ENCODE results near the gene DIABLO. TPM values are rescaled to one million over a fixed set of nuclear protein-coding genes. Genes with fewer than 3 reads are reported as not detected.
"Not testable (repeated sequence)": the region's sequence is repeated elsewhere in the genome, so short reads cannot be mapped to it uniquely, and the experiment has no call there.

Gene DIABLO
- total and polyA plus RNA-seq, 5 donors = 25.0 to 31.9 (median 28.6) TPM

DNA sequence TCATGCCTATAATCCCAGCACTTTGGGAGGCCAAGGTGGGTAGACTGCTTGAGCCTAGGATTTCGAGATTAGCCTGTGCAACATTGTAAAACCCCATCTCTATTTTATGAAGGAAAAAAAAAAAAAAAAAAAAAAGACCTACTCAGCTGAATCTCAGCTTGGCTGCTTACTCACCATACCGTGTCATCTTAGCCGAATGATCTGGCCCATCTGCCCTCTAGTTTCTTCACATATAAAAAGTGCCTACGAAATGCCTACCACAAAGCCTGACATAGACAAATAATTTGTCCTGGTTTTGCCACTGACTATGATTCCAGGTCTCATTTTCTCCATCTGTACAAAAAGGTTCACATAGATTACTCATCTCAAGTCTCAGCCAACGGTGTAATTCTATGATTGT, 10.1 kb downstream of the DIABLO start:
- Histone ChIP-seq H3K9me3 (ENCODE audit: control insufficient read depth, low read length) (no peaks in the 10 kb centered on the region), H3K4me1 (ENCODE audit: control insufficient read depth, insufficient read depth, low read length) (no peaks in the 10 kb centered on the region), H3K27ac (ENCODE audit: low read length) (no peak overlapping the region), H3K4me3 (ENCODE audit: low read length) (no peak overlapping the region), H3K27me3 (ENCODE audit: control insufficient read depth, insufficient read depth) (no peaks in the 10 kb centered on the region)
- no peak for ATAC-seq
- WGBS = 93% methylated on average over 5 of the region's 5 CpGs
- intact Hi-C loops (cut with DNase I) = no loop called here
- DNase-seq = no peak

- intact Hi-C loops (cut with DNase I) = no loop called here
- no peak overlapping the region for H3K27ac ChIP-seq (ENCODE audit: low read length)
- H3K27me3 ChIP-seq (ENCODE audit: control insufficient read depth, insufficient read depth) = no peaks in the 10 kb centered on the region
- H3K9me3 ChIP-seq (ENCODE audit: control insufficient read depth, low read length) = no peaks in the 10 kb centered on the region
- WGBS = 92% methylated on average over 18 of the region's 18 CpGs
- DNase-seq (no peak), ATAC-seq (no peak)
- no peaks in the 10 kb centered on the region for H3K4me1 ChIP-seq (ENCODE audit: control insufficient read depth, insufficient read depth, low read length)
- H3K4me3 ChIP-seq (ENCODE audit: low read length) = no peak overlapping the region
Measured at GRCh38 chr12:122208073-122208820, 17.6 kb downstream of the DIABLO start.

GRCh38 chr12:122207391-122207790, 18.5 kb downstream of the DIABLO start:
- Histone ChIP-seq H3K4me1 (ENCODE audit: control insufficient read depth, insufficient read depth, low read length) (no peaks in the 10 kb centered on the region), H3K4me3 (ENCODE audit: low read length) (no peak overlapping the region), H3K27ac (ENCODE audit: low read length) (no peak overlapping the region), H3K9me3 (ENCODE audit: control insufficient read depth, low read length) (no peaks in the 10 kb centered on the region), H3K27me3 (ENCODE audit: control insufficient read depth, insufficient read depth) (no peaks in the 10 kb centered on the region)
- DNase-seq (no peak), ATAC-seq (no peak)
- WGBS = 80% methylated on average over 8 of the region's 8 CpGs
- intact Hi-C loops (cut with DNase I) = no loop called here

DNA sequence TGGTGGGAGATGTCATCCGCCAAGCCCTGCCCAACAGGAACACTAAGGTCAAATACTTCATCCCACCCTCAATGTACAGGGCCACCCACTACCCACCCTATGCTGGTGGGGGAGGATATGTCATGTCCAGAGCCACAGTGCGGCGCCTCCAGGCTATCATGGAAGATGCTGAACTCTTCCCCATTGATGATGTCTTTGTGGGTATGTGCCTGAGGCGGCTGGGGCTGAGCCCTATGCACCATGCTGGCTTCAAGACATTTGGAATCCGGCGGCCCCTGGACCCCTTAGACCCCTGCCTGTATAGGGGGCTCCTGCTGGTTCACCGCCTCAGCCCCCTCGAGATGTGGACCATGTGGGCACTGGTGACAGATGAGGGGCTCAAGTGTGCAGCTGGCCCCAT, 18.9 kb downstream of the DIABLO start:
- H3K4me3 ChIP-seq (ENCODE audit: low read length) = no peak overlapping the region
- no peak overlapping the region for H3K27ac ChIP-seq (ENCODE audit: low read length)
- intact Hi-C loops (cut with DNase I) = no loop called here
- H3K4me1 ChIP-seq (ENCODE audit: control insufficient read depth, insufficient read depth, low read length) = no peaks in the 10 kb centered on the region
- ATAC-seq (peak; percentile 4 to 9), DNase-seq (no peak)
- no peaks in the 10 kb centered on the region for H3K27me3 ChIP-seq (ENCODE audit: control insufficient read depth, insufficient read depth)
- no peaks in the 10 kb centered on the region for H3K9me3 ChIP-seq (ENCODE audit: control insufficient read depth, low read length)
- 83% methylated on average over 8 of the region's 8 CpGs for WGBS

- intact Hi-C loops (cut with DNase I) = no loop called here
Measured at GRCh38 chr12:122206111-122206881, 19.6 kb downstream of the DIABLO start.

GRCh38 chr12:122205053-122205925, 20.6 kb downstream of the DIABLO start:
- no peaks in the 10 kb centered on the region for H3K27me3 ChIP-seq (ENCODE audit: control insufficient read depth, insufficient read depth)
- WGBS = 49% methylated on average over 23 of the region's 23 CpGs
- intact Hi-C loops (cut with DNase I) = no loop called here

More at GRCh38 chr12:122206111-122206881, 19.6 kb downstream of the DIABLO start:
- Histone ChIP-seq H3K27ac (ENCODE audit: low read length) (no peak overlapping the region), H3K4me3 (ENCODE audit: low read length) (no peak overlapping the region), H3K27me3 (ENCODE audit: control insufficient read depth, insufficient read depth) (no peaks in the 10 kb centered on the region), H3K9me3 (ENCODE audit: control insufficient read depth, low read length) (no peaks in the 10 kb centered on the region), H3K4me1 (ENCODE audit: control insufficient read depth, insufficient read depth, low read length) (no peaks in the 10 kb centered on the region)
- ATAC-seq (peak; percentile 8 to 19), DNase-seq (no peak)
- 59% methylated on average over 27 of the region's 27 CpGs for WGBS

DNA sequence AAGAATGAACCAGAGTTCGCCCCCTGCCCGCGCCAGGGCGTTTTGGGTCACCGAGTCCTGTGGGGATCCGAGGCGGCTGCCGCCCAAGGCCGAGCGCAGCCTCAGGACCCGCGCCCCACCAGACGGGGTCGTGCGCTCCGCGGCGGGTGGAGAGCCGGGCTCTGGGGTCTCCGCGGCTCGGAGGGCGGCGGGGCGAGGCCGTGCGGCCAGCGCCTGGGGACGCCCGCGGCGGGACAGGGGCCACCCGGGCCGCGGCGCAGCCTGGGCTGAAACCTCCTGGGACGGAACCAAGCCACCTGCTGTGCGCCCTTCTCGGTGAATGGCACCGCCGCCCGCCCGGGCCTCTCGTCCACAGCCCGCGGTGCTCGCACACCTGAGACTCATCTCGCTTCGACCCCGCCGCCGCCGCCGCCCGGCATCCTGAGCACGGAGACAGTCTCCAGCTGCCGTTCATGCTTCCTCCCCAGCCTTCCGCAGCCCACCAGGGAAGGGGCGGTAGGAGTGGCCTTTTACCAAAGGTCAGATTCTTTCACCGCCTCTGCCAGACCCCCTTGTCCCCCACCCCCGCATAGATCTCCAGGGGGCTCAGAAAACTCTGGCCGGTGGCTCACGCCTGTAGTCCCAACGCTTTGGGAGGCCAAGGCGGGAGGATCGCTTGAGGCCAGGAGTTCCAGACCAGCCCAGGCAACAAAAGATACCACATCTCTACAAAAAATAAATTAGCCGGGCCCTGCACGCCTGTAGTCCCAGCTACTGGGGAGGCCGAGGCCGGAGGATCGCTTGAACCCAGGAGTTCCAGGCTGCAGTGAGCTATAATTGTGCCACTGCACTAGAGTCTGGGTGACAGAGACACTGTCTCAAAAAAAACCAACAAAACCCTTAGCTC, 21.4 kb downstream of the DIABLO start:
- intact Hi-C loops (cut with DNase I) = no loop called here
- Histone ChIP-seq H3K27ac (ENCODE audit: low read length) (no peak overlapping the region), H3K27me3 (ENCODE audit: control insufficient read depth, insufficient read depth) (no peaks in the 10 kb centered on the region), H3K9me3 (ENCODE audit: control insufficient read depth, low read length) (no peaks in the 10 kb centered on the region), H3K4me1 (ENCODE audit: control insufficient read depth, insufficient read depth, low read length) (no peaks in the 10 kb centered on the region), H3K4me3 (ENCODE audit: low read length) (peak overlapping the region; percentile 63)
- DNase-seq (no peak), ATAC-seq (no peak)
- WGBS = 11% methylated on average over 71 of the region's 71 CpGs

More at GRCh38 chr12:122205053-122205925, 20.6 kb downstream of the DIABLO start:
- ATAC-seq = no peak
- no peaks in the 10 kb centered on the region for H3K4me1 ChIP-seq (ENCODE audit: control insufficient read depth, insufficient read depth, low read length)
- no peaks in the 10 kb centered on the region for H3K9me3 ChIP-seq (ENCODE audit: control insufficient read depth, low read length)
- DNase-seq = no peak
- no peak overlapping the region for H3K4me3 ChIP-seq (ENCODE audit: low read length)
- H3K27ac ChIP-seq (ENCODE audit: low read length) = no peak overlapping the region

DNA sequence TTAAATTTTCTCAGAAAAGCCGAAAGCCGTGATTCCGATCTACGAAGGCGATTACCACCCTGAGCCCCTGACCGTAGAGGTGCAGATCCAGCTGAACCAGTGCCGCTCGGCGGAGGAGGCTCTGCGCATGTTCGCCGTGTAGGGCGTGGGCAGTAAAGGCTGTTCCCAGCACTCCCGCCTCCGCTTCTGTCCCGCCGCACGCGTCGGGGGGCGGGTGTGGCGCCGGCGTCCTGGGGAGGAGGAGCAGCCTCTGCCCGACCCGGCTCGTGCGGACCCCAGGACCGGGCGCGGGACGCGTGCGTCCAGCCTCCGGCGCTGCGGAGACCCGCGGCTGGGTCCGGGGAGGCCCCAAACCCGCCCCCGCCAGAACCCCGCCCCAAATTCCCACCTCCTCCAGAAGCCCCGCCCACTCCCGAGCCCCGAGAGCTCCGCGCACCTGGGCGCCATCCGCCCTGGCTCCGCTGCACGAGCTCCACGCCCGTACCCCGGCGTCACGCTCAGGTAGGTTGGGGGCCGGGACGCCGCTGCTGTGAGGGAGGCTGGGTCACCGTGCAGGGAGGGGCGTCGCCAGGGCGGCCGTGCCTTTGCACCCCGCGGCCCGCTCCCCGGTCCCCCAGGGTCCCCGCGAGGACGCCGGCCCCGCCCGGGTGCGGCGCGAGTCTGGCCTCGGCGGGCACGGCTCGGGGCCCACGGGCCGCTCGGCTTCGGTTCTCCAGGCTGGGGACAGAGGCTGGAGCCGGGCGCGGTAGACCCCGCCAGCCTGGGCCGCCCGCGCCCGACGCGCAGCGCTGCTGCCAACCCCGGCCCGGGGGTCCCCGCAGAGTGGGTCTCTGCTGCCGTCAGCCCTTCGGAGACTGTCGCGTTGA, 22.3 kb downstream of the DIABLO start, which contains the start of gene B3GNT4:
TSS of gene B3GNT4 (plus strand) at position 409 of the 866 bp plus-strand sequence. CDS start 910 bp downstream, outside the sequence.
- WGBS = under 1% methylated on average over 104 of the region's 104 CpGs

GRCh38 chr12:122202811-122203210, 23.0 kb downstream of the DIABLO start:
- intact Hi-C loops (cut with DNase I); ATAC-seq; H3K27ac ChIP-seq (ENCODE audit: low read length); H3K4me1 ChIP-seq (ENCODE audit: control insufficient read depth, insufficient read depth, low read length); DNase-seq; H3K9me3 ChIP-seq (ENCODE audit: control insufficient read depth, low read length); H3K27me3 ChIP-seq (ENCODE audit: control insufficient read depth, insufficient read depth): not testable (repeated sequence)
- 65% methylated on average over 19 of the region's 19 CpGs for WGBS
- H3K4me3 ChIP-seq (ENCODE audit: low read length) = peak overlapping the region; percentile 63

More for the DNA sequence above, 22.3 kb downstream of the DIABLO start, which contains the start of gene B3GNT4:
- H3K4me3 ChIP-seq (ENCODE audit: low read length) = peak within 1 kb of the TSS; percentile 63
- H3K4me1 ChIP-seq (ENCODE audit: control insufficient read depth, insufficient read depth, low read length) = no peaks in the 10 kb centered on the region
- ATAC-seq (peak; percentile 78 to 83), DNase-seq (peak; percentile 71 to 87 (median 81))
- H3K9me3 ChIP-seq (ENCODE audit: control insufficient read depth, low read length) = no peaks in the 10 kb centered on the region
- no peaks in the 10 kb centered on the region for H3K27me3 ChIP-seq (ENCODE audit: control insufficient read depth, insufficient read depth)
- no peak within 1 kb of the TSS for H3K27ac ChIP-seq (ENCODE audit: low read length)
- intact Hi-C loops (cut with DNase I) = no loop called here
